ENCODE results near the gene PNMA6E.

The PNMA6E gene

DNA sequence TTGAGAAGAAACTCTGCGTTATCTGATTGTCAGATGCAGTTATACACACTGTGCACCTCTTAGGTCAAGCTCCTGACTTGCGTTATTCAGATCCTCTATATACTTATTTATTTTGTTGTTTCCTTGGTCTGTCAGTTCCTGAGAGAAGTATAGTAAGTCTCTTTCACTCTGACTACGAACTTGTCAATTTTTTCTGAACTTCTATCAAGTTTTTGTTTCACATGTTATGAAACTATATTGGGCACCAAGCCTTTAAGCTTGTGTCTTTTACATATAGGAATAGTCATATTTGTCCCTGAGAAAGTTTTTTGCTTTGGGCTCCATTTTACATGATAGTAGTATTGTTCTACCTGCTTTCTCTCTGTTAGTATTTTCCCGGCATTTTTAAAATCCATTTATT, 35.5 kb downstream of the PNMA6E start:
- no peak overlapping the region for H3K27ac Mint-ChIP-seq
- no peaks in the 10 kb centered on the region for H3K27me3 Mint-ChIP-seq
- H3K4me1 Mint-ChIP-seq, result peaks cover 3% of the 10 kb centered on the region
- H3K9me3 Mint-ChIP-seq, result no peaks in the 10 kb centered on the region
- H3K4me3 Mint-ChIP-seq, result no peak overlapping the region
- H3K36me3 Mint-ChIP-seq, result peaks cover 2% of the 10 kb centered on the region

DNA sequence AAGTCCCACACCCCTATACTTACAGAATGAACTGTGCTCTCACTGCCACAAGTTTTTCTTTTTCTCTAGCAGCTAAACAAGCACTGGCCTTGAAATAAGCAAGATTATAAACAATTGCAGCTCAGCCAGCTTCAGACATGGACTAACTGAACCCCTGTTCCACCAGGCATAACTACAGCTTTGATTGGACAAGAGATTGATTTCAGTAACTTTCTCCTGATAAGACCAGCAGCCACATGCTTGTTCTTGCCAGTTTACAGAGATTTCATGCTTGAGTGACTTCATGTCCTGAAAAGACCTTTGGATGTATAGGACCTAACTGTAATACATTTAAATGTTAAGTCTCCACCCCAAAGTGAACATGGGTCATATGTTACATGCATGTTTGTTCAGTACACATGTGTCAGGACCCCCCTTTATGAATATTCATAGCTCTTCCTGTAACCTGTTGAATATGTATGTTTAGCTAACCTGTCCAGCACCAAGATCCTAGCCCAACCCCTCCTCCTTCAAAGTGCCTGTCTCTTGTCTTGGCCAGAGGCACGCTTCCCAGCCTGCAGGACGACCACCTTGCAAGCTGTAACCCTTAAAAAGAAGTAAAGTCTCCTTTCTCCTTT, 39.3 kb downstream of the PNMA6E start:
- peaks cover 3% of the 10 kb centered on the region for H3K36me3 Mint-ChIP-seq
- no peaks in the 10 kb centered on the region for H3K4me1 Mint-ChIP-seq
- no peak overlapping the region for H3K27ac Mint-ChIP-seq
- no peaks in the 10 kb centered on the region for H3K27me3 Mint-ChIP-seq
- H3K4me3 Mint-ChIP-seq, result no peak overlapping the region
- no peaks in the 10 kb centered on the region for H3K9me3 Mint-ChIP-seq

DNA sequence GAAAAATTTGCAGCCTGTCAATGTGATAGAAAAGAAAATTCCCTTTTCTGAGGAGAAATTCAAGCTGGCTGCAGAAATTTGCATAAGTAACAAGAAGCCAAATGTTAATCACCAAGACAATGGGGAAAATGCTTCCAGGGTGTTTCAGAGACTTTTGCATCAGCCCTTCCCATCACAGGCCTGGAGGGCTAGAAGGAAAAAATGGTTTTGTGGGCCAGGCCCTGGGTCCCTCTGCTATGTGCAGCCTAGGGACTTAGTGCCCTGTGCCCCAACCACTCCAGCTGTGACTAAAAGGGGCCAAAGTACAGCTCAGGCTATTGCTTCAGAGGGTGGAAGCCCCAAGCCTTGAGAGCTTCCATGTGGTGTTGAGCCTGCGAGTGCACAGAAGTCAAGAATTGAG, 43.3 kb downstream of the PNMA6E start:
- H3K27ac Mint-ChIP-seq, result no peak overlapping the region
- H3K36me3 Mint-ChIP-seq, result peaks cover 3% of the 10 kb centered on the region
- no peaks in the 10 kb centered on the region for H3K9me3 Mint-ChIP-seq
- no peaks in the 10 kb centered on the region for H3K27me3 Mint-ChIP-seq
- H3K4me1 Mint-ChIP-seq, result no peaks in the 10 kb centered on the region
- H3K4me3 Mint-ChIP-seq, result no peak overlapping the region

DNA sequence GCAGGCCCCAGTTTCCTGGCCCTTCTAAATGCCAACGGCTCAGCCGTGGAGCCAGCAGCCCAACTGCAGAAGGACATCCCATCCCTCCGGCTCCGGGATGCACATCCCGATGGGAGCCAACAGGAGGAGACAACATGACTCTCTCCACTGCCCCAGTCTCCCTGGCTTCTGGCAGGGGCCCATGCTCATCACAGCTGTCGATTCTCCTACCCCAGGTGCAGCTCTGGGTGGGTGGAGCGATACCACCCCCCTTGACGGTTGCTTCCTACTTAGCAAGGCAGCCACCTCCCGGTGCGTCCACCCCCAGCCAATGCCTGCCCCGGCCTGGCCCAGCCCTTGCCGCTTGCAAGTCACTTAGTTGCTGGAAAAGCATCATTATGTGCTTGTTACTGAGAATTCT, 47.7 kb downstream of the PNMA6E start:
- no peaks in the 10 kb centered on the region for H3K4me1 Mint-ChIP-seq
- no peaks in the 10 kb centered on the region for H3K9me3 Mint-ChIP-seq
- no peaks in the 10 kb centered on the region for H3K27me3 Mint-ChIP-seq
- peaks cover 11% of the 10 kb centered on the region for H3K36me3 Mint-ChIP-seq
- no peak overlapping the region for H3K27ac Mint-ChIP-seq
- no peak overlapping the region for H3K4me3 Mint-ChIP-seq

DNA sequence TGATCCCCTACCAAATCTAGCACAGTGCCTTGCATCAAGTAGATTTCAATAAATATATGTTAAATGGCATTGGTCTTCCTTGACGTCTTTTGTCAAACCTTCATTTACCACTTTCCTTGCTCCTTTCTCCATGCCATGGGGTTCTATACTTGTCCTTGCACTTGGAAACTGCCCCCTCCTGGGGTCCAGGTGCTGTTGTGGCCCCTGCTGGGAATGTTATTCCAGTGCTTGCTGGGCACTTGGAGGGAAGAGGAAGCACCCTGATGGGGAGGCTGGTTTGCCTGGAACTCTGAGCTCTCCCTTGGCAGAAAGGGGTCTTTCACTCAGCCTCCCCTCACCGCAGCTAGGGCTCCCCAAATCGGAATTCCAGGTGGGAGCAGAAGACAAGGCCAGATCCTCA, 48.3 kb downstream of the PNMA6E start:
- Mint-ChIP-seq H3K27me3 (no peaks in the 10 kb centered on the region), H3K4me1 (no peaks in the 10 kb centered on the region), H3K9me3 (no peaks in the 10 kb centered on the region), H3K36me3 (peaks cover 11% of the 10 kb centered on the region), H3K27ac (no peak overlapping the region), H3K4me3 (no peak overlapping the region)

DNA sequence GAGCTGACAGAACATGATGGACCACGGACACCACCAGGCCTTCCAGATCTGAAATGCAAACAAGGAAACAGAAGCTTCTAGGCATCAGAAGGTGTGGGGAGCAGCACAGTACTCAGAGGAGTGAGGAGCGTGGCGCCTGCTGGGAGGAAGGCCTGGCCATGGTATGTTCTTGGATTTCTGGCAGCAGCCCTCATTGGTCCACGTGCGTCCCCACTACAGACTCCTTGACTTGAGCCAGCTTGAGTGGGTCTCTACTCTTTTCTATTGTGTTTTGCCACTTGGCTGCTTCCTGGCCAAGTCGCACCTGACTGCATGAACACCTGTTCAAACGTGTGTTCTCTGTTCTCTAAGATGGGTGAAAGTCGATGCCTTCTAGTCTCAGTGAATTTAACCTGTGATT, 49.2 kb downstream of the PNMA6E start:
- H3K9me3 Mint-ChIP-seq, result no peaks in the 10 kb centered on the region
- H3K4me3 Mint-ChIP-seq, result no peak overlapping the region
- no peaks in the 10 kb centered on the region for H3K4me1 Mint-ChIP-seq
- H3K27ac Mint-ChIP-seq, result no peak overlapping the region
- peaks cover 10% of the 10 kb centered on the region for H3K36me3 Mint-ChIP-seq
- H3K27me3 Mint-ChIP-seq, result no peaks in the 10 kb centered on the region

DNA sequence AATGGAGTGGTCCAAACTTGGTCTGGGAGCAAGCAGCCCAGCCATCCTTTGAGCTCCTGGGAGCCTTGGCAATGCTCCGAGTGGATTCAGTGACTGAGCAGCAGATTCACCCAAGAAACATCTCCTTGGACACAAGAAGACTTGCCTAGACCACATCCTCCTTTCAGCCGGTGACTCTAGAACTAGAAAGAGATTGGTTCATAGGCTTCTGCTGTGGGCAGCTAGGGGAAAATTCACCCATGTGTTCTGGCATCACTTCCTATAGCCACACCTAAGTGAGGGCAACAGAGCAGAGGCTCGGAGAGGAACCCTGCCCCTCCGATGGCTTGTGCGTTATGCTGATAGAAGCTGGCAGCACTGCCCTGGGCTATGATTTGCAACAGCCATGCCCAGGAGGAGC, 51.2 kb downstream of the PNMA6E start:
- Mint-ChIP-seq H3K9me3 (no peaks in the 10 kb centered on the region), H3K4me1 (peaks cover 1% of the 10 kb centered on the region), H3K36me3 (peaks cover 13% of the 10 kb centered on the region), H3K4me3 (no peak overlapping the region), H3K27ac (no peak overlapping the region), H3K27me3 (no peaks in the 10 kb centered on the region)

DNA sequence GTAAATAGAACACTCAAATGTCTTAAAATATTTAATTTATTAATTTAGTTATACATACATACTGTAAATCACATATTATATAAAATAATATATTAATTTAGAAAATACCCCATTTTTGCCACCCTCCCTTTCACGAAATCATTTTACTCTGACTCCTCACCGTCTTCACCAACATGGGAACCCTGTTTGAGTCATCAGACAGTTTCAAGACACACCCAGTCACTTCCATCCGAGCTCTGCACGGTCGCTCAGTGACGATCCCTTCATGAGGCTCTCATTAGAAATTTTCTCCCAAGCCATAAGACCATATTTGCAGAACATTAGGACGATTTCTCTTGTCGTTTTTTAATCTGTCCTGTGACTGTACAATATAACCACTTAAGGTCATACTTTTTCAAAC, 52.7 kb downstream of the PNMA6E start:
- H3K36me3 Mint-ChIP-seq, result peaks cover 13% of the 10 kb centered on the region
- H3K27me3 Mint-ChIP-seq, result no peaks in the 10 kb centered on the region
- peak overlapping the region; percentile 68 for H3K27ac Mint-ChIP-seq
- no peaks in the 10 kb centered on the region for H3K9me3 Mint-ChIP-seq
- H3K4me1 Mint-ChIP-seq, result peaks cover 17% of the 10 kb centered on the region
- no peak overlapping the region for H3K4me3 Mint-ChIP-seq

DNA sequence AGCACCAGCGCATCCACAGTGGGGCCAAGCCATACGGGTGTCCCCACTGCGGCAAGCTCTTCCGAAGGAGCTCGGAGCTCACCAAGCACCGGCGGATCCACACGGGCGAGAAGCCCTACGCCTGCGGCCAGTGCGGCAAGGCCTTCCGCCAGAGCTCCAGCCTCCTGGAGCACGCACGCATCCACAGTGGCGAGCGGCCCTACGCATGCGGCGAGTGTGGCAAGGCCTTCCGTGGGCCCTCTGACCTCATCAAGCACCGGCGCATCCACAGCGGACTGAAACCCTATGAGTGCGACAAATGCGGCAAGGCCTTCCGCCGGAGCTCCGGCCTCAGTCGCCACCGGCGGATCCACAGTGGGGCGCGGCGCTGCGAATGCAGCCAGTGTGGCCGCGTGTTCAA, 53.6 kb downstream of the PNMA6E start:
- Mint-ChIP-seq H3K36me3 (peaks cover 13% of the 10 kb centered on the region), H3K9me3 (no peaks in the 10 kb centered on the region), H3K27me3 (no peaks in the 10 kb centered on the region), H3K4me3 (no peak overlapping the region), H3K4me1 (peaks cover 26% of the 10 kb centered on the region), H3K27ac (no peak overlapping the region)

All from activated naive CD4-positive, alpha-beta T cell treated with anti-CD3 and anti-CD28 coated beads, Interleukin-2, amount 50 U/mL, for 24 hours (primary cell).